ENCODE measurements around the gene DKKL1.

GRCh38 chr19:49396738-49397505, 33.2 kb downstream of the DKKL1 start:
- TF ChIP-seq CTCF (IDR thresholded peaks at IDR 0.05) (no peak), POLR2AphosphoS5 (IDR thresholded peaks at IDR 0.05) (no peak), POLR2A (IDR thresholded peaks at IDR 0.05) (no peak), EP300 (IDR thresholded peaks at IDR 0.05; ENCODE audit: low read depth) (no peak)

Measured in transverse colon (tissue), 4 donors.